Naive thymus-derived CD4-positive, alpha-beta T cell (primary cell): Measurements from ENCODE around the gene CD8B2. TPM values are rescaled to one million over a fixed set of nuclear protein-coding genes. Genes with fewer than 3 reads are reported as not detected.

Experiments used
- polyA plus RNA-seq, 2 donors: library from polyadenylated mRNA; unstranded; fragments of 300-500 nt; fragmentation: Illumina TruSeq; gene quantifications; one replicate each; pipeline ENCODE4 v1.2.3, GENCODE V29; 2021
- total RNA-seq, 6 experiments: library from RNA in 5 of 6; stranded (reverse) in 5 of 6; gene quantifications; 1 replicate in 5 of 6; 2 replicates in 1 of 6; pipeline ENCODE4 v1.2.3 and lab custom pipeline; 2021 to 2026

CD8B2 gene
- total and polyA plus RNA-seq, 7 experiments from 2014 or later, result 0.64 TPM; not detected in 6

Other genes with a start within 250 kb of the CD8B2 start
- gene RGPD3, start 19.0 kb upstream of the CD8B2 start, total RNA-seq, result under 1 TPM in 4 of 5 experiments, not detected in 1; 0.19 to 0.47 (median 0.35) TPM
- gene RGPD3, start 19.0 kb upstream of the CD8B2 start, polyA plus RNA-seq, result under 1 TPM in 1 of 2 donors, not detected in 1; 0.17 TPM